Left ventricle myocardium inferior (tissue), 1 donor: Measurements from ENCODE around the gene MRFAP1. TPM values are rescaled to one million over a fixed set of nuclear protein-coding genes. Genes with fewer than 3 reads are reported as not detected.

Experiments
- DNase-seq: peaks from one replicate; pipeline ENCODE4 v3.0.0-alpha.2; 2020
- H3K27ac ChIP-seq: fragments of 200-600 bp; replicated peaks from 2 replicates; pipeline ENCODE4 v1.8.0; 2021
- H3K27me3 ChIP-seq: fragments of 200-600 bp; 2 replicates; pipeline ENCODE4 v1.8.0; 2021; ENCODE audit warnings: low read depth
- H3K36me3 ChIP-seq: fragments of 200-600 bp; 2 replicates; pipeline ENCODE4 v1.8.0; 2021
- H3K4me1 ChIP-seq: fragments of 200-600 bp; 2 replicates; pipeline ENCODE4 v1.8.0; 2021
- H3K4me3 ChIP-seq: fragments of 200-600 bp; 2 replicates; pipeline ENCODE4 v1.8.0; 2021; ENCODE audit warnings: mild to moderate bottlenecking, moderate library complexity
- H3K9me3 ChIP-seq: fragments of 200-600 bp; replicated peaks from 2 replicates; pipeline ENCODE4 v1.8.0; 2021
- CTCF ChIP-seq: fragments of 200-600 bp; IDR thresholded peaks from 2 replicates; pipeline ENCODE4 v1.8.0; 2021; ENCODE audit warnings: antibody characterized with exemption, mild to moderate bottlenecking, borderline replicate concordance
- intact Hi-C: fragments of 100-400 bp; cut with micrococcal nuclease; formaldehyde crosslinking; loops from one replicate; pipeline ENCODE4 v1.11.0; 2022
- total RNA-seq: library from RNA; stranded (reverse); fragmentation: NEBNext Ultra II Directional; extraction: Animal tissue kit (Norgen Biotek cat#: 25700); gene quantifications from one replicate; pipeline ENCODE4 v1.2.1, GENCODE V29; 2021
- donor health status: DM: no; HTN: yes; CAD: no; lungs with severe emphysema.

MRFAP1 gene
- total RNA-seq, 1 donor from 2014 or later, result 223 TPM

GRCh38 chr4:6601661-6602250, 38.7 kb upstream of the MRFAP1 start:
- peaks cover 65% of the 10 kb centered on the region for H3K36me3 ChIP-seq
- intact Hi-C loops, result no loop called here
- TF ChIP-seq CTCF, result no peak

DNA sequence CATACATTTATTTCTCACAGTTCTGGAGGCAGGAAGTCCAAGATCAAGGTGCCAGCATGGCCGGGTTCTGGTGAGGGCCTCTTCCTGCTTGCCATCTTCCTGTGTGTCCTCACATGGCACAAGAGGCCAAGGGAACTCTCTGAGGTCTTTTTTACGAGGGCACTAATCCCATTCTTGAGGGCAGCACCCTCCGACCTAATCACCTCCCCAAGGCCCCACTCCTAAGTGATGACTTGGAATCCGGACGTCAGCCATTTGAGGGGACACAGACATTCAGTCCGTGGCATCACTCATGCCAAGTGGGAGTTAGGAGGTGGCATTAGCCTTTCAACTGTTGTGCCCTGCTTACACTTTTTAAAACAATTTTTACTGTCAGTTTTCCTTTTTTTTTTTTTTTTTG, 38.2 kb upstream of the MRFAP1 start:
- DNase-seq, result no peak
- no peak overlapping the region for H3K27ac ChIP-seq
- H3K4me3 ChIP-seq, result no peak overlapping the region
- peaks cover 70% of the 10 kb centered on the region for H3K36me3 ChIP-seq
- intact Hi-C loops, result no loop called here
- H3K27me3 ChIP-seq, result no peaks in the 10 kb centered on the region
- TF ChIP-seq CTCF, result no peak
- no peaks in the 10 kb centered on the region for H3K4me1 ChIP-seq
- peaks cover 12% of the 10 kb centered on the region for H3K9me3 ChIP-seq

More at GRCh38 chr4:6601661-6602250, 38.7 kb upstream of the MRFAP1 start:
- DNase-seq, result no peak
- Histone ChIP-seq H3K4me1 (no peaks in the 10 kb centered on the region), H3K4me3 (no peak overlapping the region), H3K27ac (no peak overlapping the region), H3K27me3 (no peaks in the 10 kb centered on the region), H3K9me3 (peaks cover 12% of the 10 kb centered on the region)

GRCh38 chr4:6603128-6603527, 37.4 kb upstream of the MRFAP1 start:
- no peak for DNase-seq
- Histone ChIP-seq H3K27me3 (no peaks in the 10 kb centered on the region), H3K4me1 (no peaks in the 10 kb centered on the region), H3K27ac (no peak overlapping the region), H3K36me3 (peaks cover 79% of the 10 kb centered on the region), H3K9me3 (peaks cover 12% of the 10 kb centered on the region), H3K4me3 (no peak overlapping the region)
- TF ChIP-seq CTCF, result no peak
- intact Hi-C loops, result no loop called here

DNA sequence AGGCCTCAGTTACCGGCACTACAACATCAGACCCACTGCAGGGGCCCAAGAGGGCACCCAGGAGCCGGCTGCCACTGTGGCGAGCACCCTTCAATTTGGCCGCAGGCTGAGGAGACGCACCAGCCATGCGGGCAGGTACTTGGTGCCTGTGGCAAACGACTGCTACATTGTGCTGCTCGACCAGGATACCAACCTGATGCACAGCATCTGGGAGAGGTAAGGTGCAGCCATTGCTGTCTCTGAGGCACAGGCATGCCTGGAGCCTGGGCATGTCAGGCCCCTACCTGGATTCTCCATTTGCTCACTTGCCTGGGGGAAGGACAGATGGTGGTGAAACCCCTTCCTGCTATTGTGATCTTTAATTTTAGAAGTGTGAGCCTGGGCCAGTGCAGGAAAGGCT, 35.4 kb upstream of the MRFAP1 start:
- TF ChIP-seq CTCF, result no peak
- H3K4me3 ChIP-seq, result no peak overlapping the region
- H3K27ac ChIP-seq, result no peak overlapping the region
- H3K36me3 ChIP-seq, result peaks cover 79% of the 10 kb centered on the region
- intact Hi-C loops, result no loop called here
- no peak for DNase-seq
- H3K27me3 ChIP-seq, result no peaks in the 10 kb centered on the region
- peaks cover 12% of the 10 kb centered on the region for H3K9me3 ChIP-seq
- no peaks in the 10 kb centered on the region for H3K4me1 ChIP-seq

GRCh38 chr4:6605605-6606004, 34.9 kb upstream of the MRFAP1 start:
- H3K4me3 ChIP-seq, result no peak overlapping the region
- H3K27ac ChIP-seq, result no peak overlapping the region
- TF ChIP-seq CTCF, result no peak
- intact Hi-C loops, result no loop called here
- H3K27me3 ChIP-seq, result no peaks in the 10 kb centered on the region
- no peak for DNase-seq
- H3K4me1 ChIP-seq, result no peaks in the 10 kb centered on the region
- H3K36me3 ChIP-seq, result peaks cover 79% of the 10 kb centered on the region
- peaks cover 12% of the 10 kb centered on the region for H3K9me3 ChIP-seq
